DOHH2 (cell line): ENCODE data around the gene LRRC61.

Experiments used
- EZH2phosphoT487 ChIP-seq: fragments of 200-600 bp; sonication (generic); IDR thresholded peaks from 2 replicates; pipeline ENCODE4 v1.6.1; 2017; ENCODE audit warnings: borderline replicate concordance, mild to moderate bottlenecking, antibody characterized with exemption, low read length, moderate library complexity, mixed read lengths
- TF ChIP-seq, protein P1 (sequence below): fragments of 200-600 bp; sonication (generic); IDR thresholded peaks from one replicate; pipeline ENCODE4 v1.5.1; 2014; ENCODE audit warnings: antibody characterized with exemption, mild to moderate bottlenecking, low read depth, low read length; ENCODE audit not compliant: poor library complexity, severe bottlenecking

DNA sequence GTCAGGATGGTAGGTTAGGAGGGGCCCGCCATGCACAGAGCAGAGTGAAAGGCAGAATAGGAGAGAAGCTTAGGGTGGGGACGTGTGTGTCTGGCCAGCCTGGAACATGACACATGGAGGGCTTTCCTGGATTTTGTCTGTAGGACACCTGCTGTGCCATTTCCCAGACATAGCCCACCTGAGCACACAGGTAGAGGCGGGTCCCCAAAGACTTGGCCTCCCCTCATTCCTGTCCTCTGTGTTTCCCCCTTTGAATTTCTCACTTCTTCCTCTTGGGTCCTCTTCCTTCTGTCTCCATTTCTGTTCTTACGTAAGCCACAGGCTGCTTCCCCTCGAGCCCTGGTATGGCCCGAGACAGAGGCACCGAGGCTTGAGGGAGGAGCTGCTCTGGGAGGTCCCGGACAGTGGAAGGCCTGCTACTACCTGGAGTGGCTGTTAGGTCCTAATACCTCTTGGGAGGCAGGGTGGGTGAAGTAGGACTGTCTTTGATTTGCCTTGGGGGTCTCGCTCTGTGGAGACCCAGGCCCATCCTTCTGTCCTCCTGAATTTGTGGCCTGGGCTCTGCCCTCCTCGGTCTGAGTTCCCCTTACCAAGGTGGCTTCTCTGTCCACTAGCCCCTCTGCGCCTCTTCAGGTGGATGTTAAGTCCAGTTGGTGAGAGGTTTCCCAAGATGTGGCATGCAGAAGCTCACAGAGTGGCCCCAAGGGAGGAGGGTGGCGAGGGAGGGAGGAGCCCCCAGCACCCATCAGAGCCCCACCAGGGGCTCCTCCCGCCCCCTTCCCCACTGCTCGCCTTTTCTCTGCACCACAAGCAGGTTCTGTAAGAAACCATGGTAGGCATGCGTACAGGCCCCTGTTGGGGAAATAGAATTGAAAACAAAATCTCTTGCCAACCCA is 61.5 kb downstream of the LRRC61 start:
- TF ChIP-seq, protein P1, sequence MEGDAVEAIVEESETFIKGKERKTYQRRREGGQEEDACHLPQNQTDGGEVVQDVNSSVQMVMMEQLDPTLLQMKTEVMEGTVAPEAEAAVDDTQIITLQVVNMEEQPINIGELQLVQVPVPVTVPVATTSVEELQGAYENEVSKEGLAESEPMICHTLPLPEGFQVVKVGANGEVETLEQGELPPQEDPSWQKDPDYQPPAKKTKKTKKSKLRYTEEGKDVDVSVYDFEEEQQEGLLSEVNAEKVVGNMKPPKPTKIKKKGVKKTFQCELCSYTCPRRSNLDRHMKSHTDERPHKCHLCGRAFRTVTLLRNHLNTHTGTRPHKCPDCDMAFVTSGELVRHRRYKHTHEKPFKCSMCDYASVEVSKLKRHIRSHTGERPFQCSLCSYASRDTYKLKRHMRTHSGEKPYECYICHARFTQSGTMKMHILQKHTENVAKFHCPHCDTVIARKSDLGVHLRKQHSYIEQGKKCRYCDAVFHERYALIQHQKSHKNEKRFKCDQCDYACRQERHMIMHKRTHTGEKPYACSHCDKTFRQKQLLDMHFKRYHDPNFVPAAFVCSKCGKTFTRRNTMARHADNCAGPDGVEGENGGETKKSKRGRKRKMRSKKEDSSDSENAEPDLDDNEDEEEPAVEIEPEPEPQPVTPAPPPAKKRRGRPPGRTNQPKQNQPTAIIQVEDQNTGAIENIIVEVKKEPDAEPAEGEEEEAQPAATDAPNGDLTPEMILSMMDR = no peak
- no peak for TF ChIP-seq EZH2phosphoT487
